Fibroblast of villous mesenchyme (primary cell): ENCODE measurements around the gene RETREG2. TPM values are rescaled to one million over a fixed set of nuclear protein-coding genes. Genes with fewer than 3 reads are reported as not detected.

ENCODE experiments used
- DNase-seq: peaks from one replicate; pipeline ENCODE4 v3.0.0-alpha.2; 2010; ENCODE audit warnings: low read depth
- H3K4me3 ChIP-seq: 2 replicates; pipeline ENCODE4 v1.5.1; 2011; ENCODE audit warnings: low read depth, mild to moderate bottlenecking, low read length
- total RNA-seq: library from RNA; depleted of rRNA; stranded (reverse); fragments of >200 nt; gene quantifications from 2 replicates; pipeline ENCODE4 v1.2.3, GENCODE V29; 2012
- TF ChIP-seq, protein P1 (sequence below): IDR thresholded peaks from 2 replicates; pipeline ENCODE4 v1.5.1; 2012; ENCODE audit warnings: low read depth, mild to moderate bottlenecking, low read length; ENCODE audit not compliant: insufficient read depth

The RETREG2 gene
- total RNA-seq, 1 donor = 57.4 TPM

GRCh38 chr2:219210196-219210885, 32.3 kb downstream of the RETREG2 start:
- TF ChIP-seq, protein P1, sequence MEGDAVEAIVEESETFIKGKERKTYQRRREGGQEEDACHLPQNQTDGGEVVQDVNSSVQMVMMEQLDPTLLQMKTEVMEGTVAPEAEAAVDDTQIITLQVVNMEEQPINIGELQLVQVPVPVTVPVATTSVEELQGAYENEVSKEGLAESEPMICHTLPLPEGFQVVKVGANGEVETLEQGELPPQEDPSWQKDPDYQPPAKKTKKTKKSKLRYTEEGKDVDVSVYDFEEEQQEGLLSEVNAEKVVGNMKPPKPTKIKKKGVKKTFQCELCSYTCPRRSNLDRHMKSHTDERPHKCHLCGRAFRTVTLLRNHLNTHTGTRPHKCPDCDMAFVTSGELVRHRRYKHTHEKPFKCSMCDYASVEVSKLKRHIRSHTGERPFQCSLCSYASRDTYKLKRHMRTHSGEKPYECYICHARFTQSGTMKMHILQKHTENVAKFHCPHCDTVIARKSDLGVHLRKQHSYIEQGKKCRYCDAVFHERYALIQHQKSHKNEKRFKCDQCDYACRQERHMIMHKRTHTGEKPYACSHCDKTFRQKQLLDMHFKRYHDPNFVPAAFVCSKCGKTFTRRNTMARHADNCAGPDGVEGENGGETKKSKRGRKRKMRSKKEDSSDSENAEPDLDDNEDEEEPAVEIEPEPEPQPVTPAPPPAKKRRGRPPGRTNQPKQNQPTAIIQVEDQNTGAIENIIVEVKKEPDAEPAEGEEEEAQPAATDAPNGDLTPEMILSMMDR = no peak
- no peak for DNase-seq
- H3K4me3 ChIP-seq = no peak overlapping the region

DNA sequence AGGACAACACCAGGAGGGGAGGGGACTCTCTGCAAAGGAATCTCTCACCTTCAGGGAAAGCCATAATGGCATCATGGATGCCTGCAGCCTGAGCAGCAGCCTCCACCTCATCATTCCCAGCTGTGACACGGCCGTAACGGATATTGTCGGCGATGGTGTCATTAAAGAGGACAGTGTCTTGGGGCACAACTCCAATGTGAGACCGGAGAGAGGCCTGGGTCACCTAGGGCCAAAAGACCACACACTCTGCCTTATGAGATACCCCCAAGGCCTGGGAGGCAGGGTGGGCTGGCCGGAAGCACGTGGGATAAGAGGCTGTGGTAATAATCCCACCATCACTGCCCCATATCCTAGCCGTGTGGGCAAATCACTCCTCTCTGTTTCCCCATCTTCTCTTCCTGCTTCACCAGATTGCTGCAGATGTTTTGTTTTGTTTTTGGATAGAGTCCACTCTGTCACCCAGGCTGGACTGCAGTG, 32.8 kb downstream of the RETREG2 start:
- no peak overlapping the region for H3K4me3 ChIP-seq
- TF ChIP-seq, protein P1 = no peak
- no peak for DNase-seq

DNA sequence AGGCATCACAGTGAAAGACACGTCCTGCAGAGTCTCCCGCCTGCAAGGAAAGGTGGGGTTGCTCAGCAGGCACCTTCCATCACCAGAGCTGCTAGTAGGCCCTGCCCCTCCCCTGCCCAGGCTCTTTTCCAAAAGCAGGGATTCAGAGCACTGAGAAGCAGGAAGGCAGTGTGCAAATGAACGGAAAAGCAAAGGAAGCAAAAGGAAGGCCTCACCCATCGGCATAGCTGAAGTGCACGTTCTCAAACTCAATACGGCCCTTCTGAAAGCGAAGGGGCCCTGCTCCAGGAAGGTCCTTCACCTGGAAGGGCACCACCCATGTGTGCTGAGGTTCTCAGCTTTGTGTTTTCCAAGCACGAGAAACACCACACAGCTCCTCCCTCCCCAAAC, 34.9 kb downstream of the RETREG2 start:
- DNase-seq = no peak
- TF ChIP-seq, protein P1 = no peak

GRCh38 chr2:219213486-219214071, 35.5 kb downstream of the RETREG2 start:
- no peak for DNase-seq
- no peak overlapping the region for H3K4me3 ChIP-seq
- TF ChIP-seq, protein P1 = no peak

More for the DNA sequence above, 34.9 kb downstream of the RETREG2 start:
- H3K4me3 ChIP-seq = no peak overlapping the region

GRCh38 chr2:219214141-219214540, 36.1 kb downstream of the RETREG2 start:
- TF ChIP-seq, protein P1 = no peak
- H3K4me3 ChIP-seq = no peak overlapping the region
- no peak for DNase-seq

- no peak for DNase-seq
- H3K4me3 ChIP-seq = no peak overlapping the region
- TF ChIP-seq, protein P1 = no peak
These were observed 36.7 kb downstream of the RETREG2 start for GRCh38 chr2:219214786-219215185.
